Suprapubic skin (tissue), 4 donors: ENCODE data around the gene SDR42E2. TPM values are rescaled to one million over a fixed set of nuclear protein-coding genes. Genes with fewer than 3 reads are reported as not detected.

ENCODE experiments used
- DNase-seq, 2 donors: peaks; one replicate each; pipeline ENCODE4 v3.0.0-alpha.2; 2019; ENCODE audit warnings: low spot score in 2 of 2
- H3K27ac ChIP-seq: fragments of 200-600 bp; sonication (generic); one replicate; pipeline ENCODE4 v1.5.1; 2019
- H3K27me3 ChIP-seq: fragments of 200-600 bp; sonication (generic); one replicate; pipeline ENCODE4 v1.5.1; 2019
- H3K36me3 ChIP-seq: fragments of 200-600 bp; sonication (generic); one replicate; pipeline ENCODE4 v1.5.1; 2019
- H3K4me1 ChIP-seq: fragments of 200-600 bp; sonication (generic); one replicate; pipeline ENCODE4 v1.5.1; 2019
- H3K4me3 ChIP-seq: fragments of 200-600 bp; sonication (generic); one replicate; pipeline ENCODE4 v1.5.1; 2019; ENCODE audit warnings: mild to moderate bottlenecking
- H3K9me3 ChIP-seq: fragments of 200-600 bp; sonication (generic); one replicate; pipeline ENCODE4 v1.5.1; 2019
- EP300 ChIP-seq: sonication (generic); formaldehyde crosslinking; IDR thresholded peaks from one replicate; pipeline ENCODE4 v1.6.1; 2017; ENCODE audit warnings: antibody characterized with exemption
- POLR2A ChIP-seq, 2 donors: fragments of 450-650 bp; IDR thresholded peaks; one replicate each; pipeline ENCODE4 v1.6.1; 2017; ENCODE audit warnings: antibody characterized with exemption in 2 of 2, mild to moderate bottlenecking in 2 of 2, moderate library complexity in 2 of 2
- POLR2AphosphoS5 ChIP-seq, 3 donors: sonication (generic); formaldehyde crosslinking; IDR thresholded peaks; one replicate each; pipeline ENCODE4 v1.6.1; 2017; ENCODE audit warnings: antibody characterized with exemption in 3 of 3
- WGBS: methylation state at CpG from one replicate; pipeline ENCODE4 v1.1.5; 2018; 5-methylcytosine and 5-hydroxymethylcytosine counted together
- total RNA-seq, 4 donors: library from RNA; depleted of rRNA; stranded (reverse); fragments of >200 nt; gene quantifications; one replicate each; pipeline ENCODE4 v1.1.0, GENCODE V29; 2016
- TF ChIP-seq, protein P1 (sequence below), 2 donors: fragments of 200-600 bp in 1 of 2; fragments of 450-650 bp in 1 of 2; sonication (generic) in 1 of 2; IDR thresholded peaks; one replicate each; pipeline ENCODE4 v1.5.1; 2016 to 2019; ENCODE audit warnings: antibody characterized with exemption in 2 of 2, mild to moderate bottlenecking in 1 of 2, moderate library complexity in 1 of 2

Gene SDR42E2
- total RNA-seq, 4 donors from 2014 or later, result not detected

DNA sequence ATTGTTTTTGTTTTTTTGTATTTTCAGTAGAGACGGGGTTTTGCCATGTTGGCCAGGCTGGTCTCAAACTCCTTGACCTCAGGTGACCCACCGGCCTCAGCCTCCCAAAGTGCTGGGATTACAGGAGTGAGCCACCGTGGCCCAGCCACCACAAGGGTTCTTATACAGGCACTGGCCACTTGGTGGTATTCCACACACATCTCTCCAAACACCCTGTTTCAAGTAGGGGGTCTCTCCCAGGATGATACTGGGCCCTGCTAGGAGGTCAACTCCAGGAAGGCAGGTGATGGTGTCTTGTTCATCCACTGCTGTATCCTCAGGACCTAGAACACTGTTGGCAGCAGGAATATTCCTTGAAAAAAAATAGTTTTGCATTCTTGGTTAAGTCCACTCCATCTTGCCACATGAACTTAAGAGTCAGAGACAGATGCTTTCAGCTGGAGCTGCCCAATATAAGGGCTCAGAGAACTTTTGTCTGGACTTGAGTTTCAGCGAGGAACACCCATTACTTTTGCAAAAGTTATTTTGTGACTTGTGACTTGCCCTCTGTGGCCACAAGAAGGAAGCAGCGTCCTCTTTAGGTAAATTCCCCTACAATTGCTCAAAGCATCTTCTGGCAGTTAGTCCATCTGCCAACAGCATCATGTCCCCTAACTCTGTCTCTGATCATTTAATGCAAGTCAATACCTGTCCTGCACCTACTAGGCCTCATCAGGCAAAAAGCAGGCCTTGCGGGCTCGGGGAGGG is 36.4 kb downstream of the SDR42E2 start:
- WGBS, result 54% methylated on average over 7 of the region's 7 CpGs
- Histone ChIP-seq H3K9me3 (no peaks in the 10 kb centered on the region), H3K36me3 (no peaks in the 10 kb centered on the region), H3K27ac (peak overlapping the region; percentile 84), H3K27me3 (no peaks in the 10 kb centered on the region), H3K4me3 (no peak overlapping the region), H3K4me1 (peaks cover 41% of the 10 kb centered on the region)
- TF ChIP-seq, protein P1, sequence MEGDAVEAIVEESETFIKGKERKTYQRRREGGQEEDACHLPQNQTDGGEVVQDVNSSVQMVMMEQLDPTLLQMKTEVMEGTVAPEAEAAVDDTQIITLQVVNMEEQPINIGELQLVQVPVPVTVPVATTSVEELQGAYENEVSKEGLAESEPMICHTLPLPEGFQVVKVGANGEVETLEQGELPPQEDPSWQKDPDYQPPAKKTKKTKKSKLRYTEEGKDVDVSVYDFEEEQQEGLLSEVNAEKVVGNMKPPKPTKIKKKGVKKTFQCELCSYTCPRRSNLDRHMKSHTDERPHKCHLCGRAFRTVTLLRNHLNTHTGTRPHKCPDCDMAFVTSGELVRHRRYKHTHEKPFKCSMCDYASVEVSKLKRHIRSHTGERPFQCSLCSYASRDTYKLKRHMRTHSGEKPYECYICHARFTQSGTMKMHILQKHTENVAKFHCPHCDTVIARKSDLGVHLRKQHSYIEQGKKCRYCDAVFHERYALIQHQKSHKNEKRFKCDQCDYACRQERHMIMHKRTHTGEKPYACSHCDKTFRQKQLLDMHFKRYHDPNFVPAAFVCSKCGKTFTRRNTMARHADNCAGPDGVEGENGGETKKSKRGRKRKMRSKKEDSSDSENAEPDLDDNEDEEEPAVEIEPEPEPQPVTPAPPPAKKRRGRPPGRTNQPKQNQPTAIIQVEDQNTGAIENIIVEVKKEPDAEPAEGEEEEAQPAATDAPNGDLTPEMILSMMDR (IDR thresholded peaks at IDR 0.05), result no peak
- no peak for TF ChIP-seq POLR2A (IDR thresholded peaks at IDR 0.05)
- TF ChIP-seq EP300, result no peak
- no peak for TF ChIP-seq POLR2AphosphoS5 (IDR thresholded peaks at IDR 0.05)
- DNase-seq, result no peak

DNA sequence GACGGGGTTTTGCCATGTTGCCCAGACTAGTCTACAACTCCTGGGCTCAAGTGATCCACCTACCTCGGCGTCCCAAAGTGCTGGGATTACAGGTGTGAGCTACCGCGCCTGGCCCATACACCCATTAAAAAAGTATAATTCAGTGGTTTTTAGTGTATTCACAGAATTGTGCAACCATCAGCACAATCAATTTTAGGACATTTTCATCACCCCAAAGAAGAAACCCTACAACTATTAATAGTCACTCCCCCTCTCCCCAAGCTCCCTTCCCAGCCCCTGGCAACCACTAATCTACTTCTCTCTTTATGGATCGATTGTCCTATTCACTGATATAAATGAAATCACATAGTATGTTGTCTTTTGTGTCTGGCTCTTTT is 39.9 kb downstream of the SDR42E2 start:
- no peak for DNase-seq
- no peak overlapping the region for H3K4me3 ChIP-seq
- H3K9me3 ChIP-seq, result no peaks in the 10 kb centered on the region
- TF ChIP-seq POLR2AphosphoS5 (IDR thresholded peaks at IDR 0.05) (no peak), EP300 (no peak), POLR2A (IDR thresholded peaks at IDR 0.05) (no peak)
- TF ChIP-seq, protein P1 (IDR thresholded peaks at IDR 0.05), result no peak
- peaks cover 40% of the 10 kb centered on the region for H3K4me1 ChIP-seq
- 84% methylated on average over 6 of the region's 6 CpGs for WGBS
- no peak overlapping the region for H3K27ac ChIP-seq
- H3K27me3 ChIP-seq, result no peaks in the 10 kb centered on the region
- H3K36me3 ChIP-seq, result no peaks in the 10 kb centered on the region

DNA sequence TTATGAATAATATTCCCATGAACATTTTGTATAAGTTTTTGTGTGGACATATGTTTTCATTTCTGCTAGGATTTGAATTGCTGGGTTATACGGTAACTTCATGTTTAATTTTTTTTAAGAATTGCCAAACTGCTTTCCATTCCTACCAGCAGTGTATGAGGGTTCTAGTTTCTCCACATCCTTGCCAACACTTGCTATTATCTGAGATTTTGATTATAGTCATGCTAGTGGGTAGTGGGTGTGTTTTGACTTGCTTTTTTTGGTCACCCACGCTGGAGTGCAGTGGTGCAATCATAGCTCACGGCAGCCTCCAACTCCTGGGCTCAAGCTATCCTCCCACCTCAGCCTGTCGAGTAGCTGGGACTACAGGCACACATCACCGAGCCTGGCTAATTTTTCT is 40.8 kb downstream of the SDR42E2 start:
- Histone ChIP-seq H3K4me1 (peaks cover 49% of the 10 kb centered on the region), H3K36me3 (no peaks in the 10 kb centered on the region), H3K27ac (no peak overlapping the region), H3K4me3 (no peak overlapping the region), H3K9me3 (no peaks in the 10 kb centered on the region), H3K27me3 (no peaks in the 10 kb centered on the region)
- WGBS, result 86% methylated on average over 5 of the region's 5 CpGs
- no peak for DNase-seq
- TF ChIP-seq, protein P1 (IDR thresholded peaks at IDR 0.05), result no peak

DNA sequence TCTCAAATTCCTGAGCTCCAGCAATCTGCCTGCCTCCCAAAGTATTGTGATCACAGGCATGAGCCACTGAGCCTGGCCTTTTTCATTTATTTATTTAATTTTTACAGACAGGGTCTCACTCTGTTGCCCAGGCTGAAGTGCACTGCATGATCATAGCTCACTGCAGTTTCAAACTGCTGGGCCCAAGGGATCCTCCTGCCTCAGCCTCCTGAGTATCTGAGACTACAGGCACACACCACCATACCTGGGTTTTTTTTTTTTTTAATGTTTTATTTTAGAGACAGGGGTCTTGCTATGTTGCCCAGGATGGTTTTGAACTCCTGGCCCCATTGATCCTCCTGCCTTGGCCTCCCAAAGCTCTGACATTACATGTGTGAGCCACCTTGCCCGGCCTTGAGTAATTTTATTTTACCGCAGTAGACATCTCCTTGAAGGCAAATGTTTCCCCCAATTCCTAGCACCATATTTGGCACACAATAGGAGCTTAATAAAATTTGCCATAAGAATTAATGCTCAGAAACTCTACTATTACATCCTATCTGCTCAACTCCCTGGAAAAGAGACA is 41.9 kb downstream of the SDR42E2 start:
- 95% methylated on average over 2 of the region's 2 CpGs for WGBS
- no peak for DNase-seq
- H3K36me3 ChIP-seq, result no peaks in the 10 kb centered on the region
- H3K27ac ChIP-seq, result peak overlapping the region; percentile 99
- no peaks in the 10 kb centered on the region for H3K9me3 ChIP-seq
- H3K4me3 ChIP-seq, result no peak overlapping the region
- peaks cover 49% of the 10 kb centered on the region for H3K4me1 ChIP-seq
- TF ChIP-seq, protein P1 (IDR thresholded peaks at IDR 0.05), result no peak
- TF ChIP-seq EP300, result no peak
- H3K27me3 ChIP-seq, result no peaks in the 10 kb centered on the region

DNA sequence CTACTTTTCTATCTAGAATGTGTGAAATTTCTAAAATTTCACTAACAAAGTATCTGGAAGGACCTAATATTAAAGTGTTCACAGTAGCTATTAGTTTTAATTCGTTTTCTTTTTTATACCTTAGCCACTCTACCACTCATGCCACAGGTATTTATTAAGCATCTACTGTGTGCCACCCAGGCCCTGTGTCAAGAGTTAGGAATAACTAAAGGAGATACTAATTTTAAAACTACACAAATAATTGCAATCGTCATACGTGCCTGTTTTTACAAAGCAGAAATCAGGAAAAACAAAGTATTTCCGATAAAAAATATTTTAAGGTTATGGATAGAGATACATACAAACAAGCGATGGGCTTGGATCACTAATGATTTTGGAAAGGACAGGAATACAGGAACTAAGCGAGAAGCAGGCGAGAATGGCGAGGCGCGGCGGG is 43.3 kb downstream of the SDR42E2 start:
- TF ChIP-seq POLR2A (IDR thresholded peaks at IDR 0.05) (no peak), POLR2AphosphoS5 (IDR thresholded peaks at IDR 0.05) (no peak), EP300 (no peak)
- TF ChIP-seq, protein P1 (IDR thresholded peaks at IDR 0.05), result no peak
- Histone ChIP-seq H3K4me3 (peak overlapping the region; percentile 100), H3K4me1 (peaks cover 52% of the 10 kb centered on the region), H3K36me3 (no peaks in the 10 kb centered on the region), H3K9me3 (no peaks in the 10 kb centered on the region), H3K27me3 (no peaks in the 10 kb centered on the region), H3K27ac (peak overlapping the region; percentile 99)
- no peak for DNase-seq
- 3% methylated on average over 11 of the region's 11 CpGs for WGBS
